ACC112 (cell line): ENCODE results near the gene DNAH8.

Source experiments
- H2AFZ ChIP-seq: fragments of 200-600 bp; sonication (generic); one replicate; pipeline ENCODE4 v1.6.0; 2017; ENCODE audit warnings: antibody characterized with exemption, low read length; ENCODE audit not compliant: unreplicated experiment
- H3K27ac ChIP-seq: fragments of 200-600 bp; sonication (generic); 2 replicates; pipeline ENCODE4 v1.5.1; 2014; ENCODE audit warnings: low read depth, mild to moderate bottlenecking, antibody characterized with exemption, low read length, moderate library complexity
- H3K27me3 ChIP-seq: fragments of 200-600 bp; sonication (generic); 2 replicates; pipeline ENCODE4 v1.6.1; 2014; ENCODE audit warnings: mild to moderate bottlenecking, antibody characterized with exemption, low read length, moderate library complexity, mixed read lengths; ENCODE audit not compliant: insufficient read depth
- H3K36me3 ChIP-seq: fragments of 200-600 bp; sonication (generic); 2 replicates; pipeline ENCODE4 v1.6.1; 2016; ENCODE audit warnings: mild to moderate bottlenecking, antibody characterized with exemption, low read length, moderate library complexity, mixed read lengths; ENCODE audit not compliant: insufficient read depth
- H3K4me1 ChIP-seq: fragments of 200-600 bp; sonication (generic); one replicate; pipeline ENCODE4 v1.6.1; 2016; ENCODE audit warnings: low read length, mixed read lengths; ENCODE audit not compliant: insufficient read depth, unreplicated experiment, control insufficient read depth
- H3K4me3 ChIP-seq: fragments of 200-600 bp; sonication (generic); 2 replicates; pipeline ENCODE4 v1.5.1; 2014; ENCODE audit warnings: mild to moderate bottlenecking, low read depth, low read length
- H3K79me2 ChIP-seq: fragments of 200-600 bp; sonication (generic); one replicate; pipeline ENCODE4 v1.6.0; 2016; ENCODE audit warnings: low read length; ENCODE audit not compliant: control insufficient read depth, unreplicated experiment, insufficient read depth

DNAH8 gene

DNA sequence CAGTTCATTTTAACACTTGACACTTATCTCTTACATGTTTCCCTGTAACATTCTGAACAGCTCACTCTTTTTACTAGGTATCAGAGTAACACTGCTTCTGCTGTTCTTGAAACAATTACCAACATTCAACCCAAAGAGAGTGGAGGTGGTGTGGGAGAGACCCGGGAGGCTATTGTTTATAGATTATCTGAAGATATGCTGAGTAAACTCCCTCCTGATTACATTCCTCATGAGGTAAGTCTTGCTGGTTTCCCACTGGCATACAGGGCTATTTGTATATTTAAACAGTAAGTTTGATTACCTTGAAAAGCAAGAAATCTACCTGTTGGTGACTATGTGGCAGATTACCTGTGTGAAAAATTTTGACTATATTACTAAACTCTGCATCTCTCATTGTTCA is 293.6 kb downstream of the DNAH8 start:
- H3K4me3 ChIP-seq, result no peak overlapping the region
- H3K4me1 ChIP-seq, result no peaks in the 10 kb centered on the region
- no peaks in the 10 kb centered on the region for H3K36me3 ChIP-seq
- peaks cover 67% of the 10 kb centered on the region for H3K27me3 ChIP-seq
- H2AFZ ChIP-seq, result no peak overlapping the region
- no peak overlapping the region for H3K27ac ChIP-seq
- no peaks in the 10 kb centered on the region for H3K79me2 ChIP-seq

DNA sequence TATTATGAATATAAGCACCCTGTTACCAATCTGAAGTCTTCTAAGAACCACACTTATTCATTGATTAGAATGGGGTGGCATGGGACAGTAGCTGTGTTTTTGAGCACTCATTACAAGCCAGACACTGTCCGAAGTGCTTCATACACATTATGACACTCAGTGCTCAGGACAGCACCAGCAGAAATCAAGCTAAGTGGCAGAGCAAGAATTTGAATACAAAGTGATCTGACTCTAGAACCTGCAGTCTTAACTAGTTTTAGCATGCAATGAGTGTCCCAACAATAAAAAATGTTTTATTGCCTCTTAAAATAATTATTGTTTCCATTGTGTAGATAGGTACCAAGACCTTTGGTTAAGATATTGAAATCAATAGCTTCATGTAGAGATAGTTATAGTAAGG is 294.4 kb downstream of the DNAH8 start:
- Histone ChIP-seq H2AFZ (no peak overlapping the region), H3K79me2 (no peaks in the 10 kb centered on the region), H3K27me3 (peaks cover 63% of the 10 kb centered on the region), H3K4me3 (no peak overlapping the region), H3K4me1 (no peaks in the 10 kb centered on the region), H3K36me3 (no peaks in the 10 kb centered on the region), H3K27ac (no peak overlapping the region)

DNA sequence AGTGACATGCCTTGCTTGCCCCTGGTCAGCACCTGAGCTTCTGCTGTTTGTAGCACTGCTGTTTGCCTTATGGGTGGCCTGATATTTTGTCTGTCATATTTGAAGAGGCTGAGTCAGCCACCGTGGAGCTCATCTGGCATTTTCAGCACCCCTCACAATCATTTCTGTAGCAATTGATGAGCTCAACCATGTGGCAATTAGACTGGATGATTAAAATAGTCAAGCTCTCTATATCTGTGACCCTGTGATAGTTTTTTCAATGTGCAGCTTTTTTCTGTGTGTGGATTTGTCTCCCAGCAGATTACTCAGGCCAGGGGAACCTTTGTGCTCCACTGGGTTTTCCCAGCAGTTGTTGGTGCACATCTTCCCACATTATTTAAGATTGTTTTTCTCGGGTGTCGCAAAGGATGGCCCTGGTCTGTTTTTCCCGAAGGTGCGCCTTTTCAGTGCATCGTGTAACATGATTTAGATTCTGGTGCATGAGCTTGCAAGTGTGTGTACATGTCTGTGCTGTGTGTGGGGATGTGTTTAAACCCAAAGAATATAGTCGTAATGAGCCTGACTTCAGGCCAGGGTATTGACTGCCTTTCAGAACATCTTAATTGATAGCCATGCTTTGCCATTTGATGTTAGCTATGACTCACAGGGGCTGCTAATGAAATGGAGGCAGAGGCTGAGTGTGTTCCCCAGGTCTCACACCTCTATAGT is 301.9 kb downstream of the DNAH8 start:
- Histone ChIP-seq H3K4me1 (no peaks in the 10 kb centered on the region), H3K36me3 (no peaks in the 10 kb centered on the region), H3K4me3 (no peak overlapping the region), H2AFZ (no peak overlapping the region), H3K27me3 (peaks cover 25% of the 10 kb centered on the region), H3K27ac (no peak overlapping the region), H3K79me2 (no peaks in the 10 kb centered on the region)

DNA sequence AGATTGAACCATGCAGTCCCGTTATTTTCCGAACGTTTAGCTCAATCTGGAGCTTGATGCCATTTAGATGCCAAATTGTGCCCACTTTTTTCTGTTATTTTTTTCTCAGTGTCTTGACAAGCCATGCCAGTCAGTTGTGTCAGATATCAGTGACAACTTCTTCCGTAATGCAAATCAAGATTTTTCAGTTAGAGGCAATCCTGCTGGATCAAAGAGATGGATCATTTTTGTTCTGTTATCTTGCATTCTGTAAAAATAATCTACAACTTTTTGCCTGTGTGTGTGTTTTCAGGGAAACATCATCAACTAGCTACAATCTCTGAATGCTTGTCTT is 302.4 kb downstream of the DNAH8 start:
- no peak overlapping the region for H2AFZ ChIP-seq
- no peaks in the 10 kb centered on the region for H3K79me2 ChIP-seq
- H3K4me3 ChIP-seq, result no peak overlapping the region
- H3K27ac ChIP-seq, result no peak overlapping the region
- no peaks in the 10 kb centered on the region for H3K4me1 ChIP-seq
- H3K36me3 ChIP-seq, result no peaks in the 10 kb centered on the region
- H3K27me3 ChIP-seq, result peaks cover 20% of the 10 kb centered on the region

DNA sequence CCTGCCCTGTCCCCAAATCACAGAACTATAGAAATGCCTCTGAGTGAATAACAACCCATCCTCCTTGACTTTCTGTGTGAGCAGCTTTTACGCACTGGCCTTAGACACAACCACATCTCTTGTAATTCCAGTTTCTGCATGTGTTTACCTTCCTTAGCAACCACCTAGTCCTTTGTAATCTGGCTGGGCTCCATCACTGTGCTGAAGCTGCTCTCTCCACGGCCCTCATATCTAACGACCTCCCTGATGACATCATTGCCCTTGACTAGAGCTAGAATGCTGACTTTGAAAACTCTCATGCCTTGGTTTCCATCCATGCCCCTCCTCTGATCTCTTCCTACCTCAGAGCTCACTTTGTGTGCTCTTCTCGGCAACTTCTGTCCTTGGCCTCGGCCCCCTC is 303.0 kb downstream of the DNAH8 start:
- H3K79me2 ChIP-seq, result no peaks in the 10 kb centered on the region
- H3K36me3 ChIP-seq, result no peaks in the 10 kb centered on the region
- no peak overlapping the region for H3K4me3 ChIP-seq
- no peak overlapping the region for H3K27ac ChIP-seq
- no peak overlapping the region for H2AFZ ChIP-seq
- peaks cover 16% of the 10 kb centered on the region for H3K27me3 ChIP-seq
- H3K4me1 ChIP-seq, result no peaks in the 10 kb centered on the region

DNA sequence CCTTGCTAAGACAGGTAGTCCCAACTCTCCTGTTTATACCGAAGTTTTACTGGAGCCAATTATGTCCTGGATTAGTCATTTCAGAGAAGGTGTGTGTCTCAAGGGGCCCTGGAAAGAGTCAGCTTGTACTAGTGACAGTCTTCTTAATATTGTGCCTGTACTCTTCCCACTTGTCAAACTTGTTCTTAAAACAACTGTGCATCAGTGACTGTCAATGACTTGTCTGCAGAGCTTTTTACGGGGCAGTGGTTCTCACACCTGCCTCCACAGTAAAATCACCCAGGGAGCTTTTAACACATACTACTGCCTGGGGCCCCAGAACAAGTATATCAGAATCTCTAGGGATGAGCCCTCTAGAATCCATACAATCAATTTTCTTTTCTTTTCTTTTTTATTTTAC is 305.0 kb downstream of the DNAH8 start:
- Histone ChIP-seq H3K27ac (no peak overlapping the region), H3K4me3 (no peak overlapping the region), H2AFZ (no peak overlapping the region), H3K36me3 (no peaks in the 10 kb centered on the region), H3K79me2 (no peaks in the 10 kb centered on the region), H3K4me1 (no peaks in the 10 kb centered on the region), H3K27me3 (peaks cover 32% of the 10 kb centered on the region)

DNA sequence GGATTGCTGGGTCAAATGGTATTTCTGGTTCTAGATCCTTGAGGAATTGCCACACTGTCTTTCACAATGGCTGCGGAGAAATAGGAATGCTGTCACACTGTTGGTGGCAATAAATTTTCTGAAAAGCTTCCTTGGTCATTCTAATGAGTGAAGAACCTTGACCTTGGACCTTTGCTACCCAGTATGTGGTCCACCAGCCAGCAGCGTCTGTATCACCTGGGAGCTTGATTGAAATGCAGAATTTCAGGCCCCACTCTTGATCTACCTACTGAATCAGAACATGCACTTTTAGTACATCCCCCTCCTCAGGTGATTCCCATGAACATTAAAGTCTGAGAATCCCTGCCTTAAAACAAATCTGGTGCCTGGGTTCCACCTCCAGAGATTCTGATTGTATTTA is 305.9 kb downstream of the DNAH8 start:
- H3K79me2 ChIP-seq, result no peaks in the 10 kb centered on the region
- H3K4me3 ChIP-seq, result no peak overlapping the region
- no peaks in the 10 kb centered on the region for H3K36me3 ChIP-seq
- H3K27ac ChIP-seq, result no peak overlapping the region
- H2AFZ ChIP-seq, result no peak overlapping the region
- peaks cover 32% of the 10 kb centered on the region for H3K27me3 ChIP-seq
- H3K4me1 ChIP-seq, result no peaks in the 10 kb centered on the region

DNA sequence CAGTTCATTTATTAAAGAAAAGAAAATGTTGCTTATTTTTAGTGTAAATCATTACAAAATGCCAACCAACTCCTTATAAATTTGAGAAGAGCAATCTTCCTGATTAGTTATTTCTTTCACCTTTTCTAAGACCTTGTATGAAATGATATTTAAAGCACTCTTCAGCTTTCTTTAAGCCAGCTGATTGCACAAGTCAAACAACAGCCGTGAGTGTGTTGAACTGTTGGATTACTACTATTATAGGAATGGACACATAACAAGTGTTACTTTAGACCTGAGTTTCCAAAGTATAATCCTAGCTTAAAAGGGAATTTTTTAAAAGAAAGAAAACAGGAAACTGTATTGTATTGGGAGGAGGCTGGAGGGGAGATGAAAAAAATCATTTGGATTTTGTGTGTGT is 306.7 kb downstream of the DNAH8 start:
- H3K27me3 ChIP-seq, result peaks cover 38% of the 10 kb centered on the region
- no peak overlapping the region for H2AFZ ChIP-seq
- H3K36me3 ChIP-seq, result no peaks in the 10 kb centered on the region
- H3K27ac ChIP-seq, result no peak overlapping the region
- no peak overlapping the region for H3K4me3 ChIP-seq
- no peaks in the 10 kb centered on the region for H3K4me1 ChIP-seq
- H3K79me2 ChIP-seq, result no peaks in the 10 kb centered on the region

DNA sequence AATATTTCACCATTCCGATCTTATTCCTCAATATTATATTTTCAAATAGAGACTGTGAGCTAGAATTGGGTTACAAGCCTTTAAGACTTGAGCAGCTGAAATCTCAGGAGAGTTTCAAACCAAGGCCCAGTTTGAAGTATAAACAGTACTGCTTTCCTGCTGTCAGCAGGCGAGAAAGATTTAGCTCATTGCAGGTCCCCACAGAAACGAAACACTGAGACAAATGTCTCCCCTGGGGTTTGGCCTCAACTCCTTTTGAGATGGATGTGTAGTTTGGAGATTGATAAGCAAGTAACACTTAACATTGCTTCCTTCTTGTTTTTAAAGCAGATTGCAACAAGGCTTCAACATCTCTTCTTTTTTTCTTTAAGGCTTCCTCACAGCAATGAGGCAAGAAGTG is 311.1 kb downstream of the DNAH8 start:
- no peaks in the 10 kb centered on the region for H3K4me1 ChIP-seq

DNA sequence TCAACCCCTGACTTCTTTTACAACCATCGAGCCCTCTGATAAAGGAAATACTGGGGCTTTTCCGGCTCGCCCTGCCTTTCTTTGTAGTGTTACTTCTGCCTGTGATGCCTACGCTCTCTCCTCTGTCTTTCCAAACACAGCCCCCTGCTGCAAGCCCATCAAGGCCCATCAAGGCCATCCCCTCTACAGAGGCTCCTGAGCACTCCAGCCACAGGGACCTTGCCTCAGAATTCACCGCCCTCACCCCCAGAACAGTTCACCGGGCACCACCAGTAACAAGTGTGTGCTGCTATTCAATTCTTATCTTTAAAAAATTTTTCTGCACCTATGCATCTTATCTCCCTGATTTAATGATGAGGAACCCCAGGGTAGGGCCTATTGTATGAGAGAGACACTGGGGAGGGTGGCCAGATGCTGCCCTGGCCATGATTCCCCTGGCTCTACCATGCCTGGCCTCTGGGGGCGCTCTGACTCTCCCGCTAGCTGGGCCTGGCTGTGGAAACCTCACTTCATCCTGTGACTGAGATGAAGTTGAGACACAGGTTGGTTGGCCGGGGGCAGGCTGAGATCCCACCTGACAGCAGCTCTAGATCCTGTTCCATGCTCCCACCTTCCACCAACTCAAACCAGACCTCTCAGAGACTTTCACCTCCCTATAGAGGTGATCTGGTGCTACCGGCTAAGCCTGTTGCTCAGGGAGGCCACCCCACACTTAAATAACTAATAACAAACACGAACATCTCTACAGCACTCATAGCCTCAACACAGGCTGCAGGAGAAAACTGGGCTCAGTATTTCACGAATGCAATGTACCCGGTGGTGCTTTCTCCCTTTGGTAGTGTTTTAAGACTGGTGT is 314.3 kb downstream of the DNAH8 start:
- Histone ChIP-seq H2AFZ (no peak overlapping the region), H3K79me2 (no peaks in the 10 kb centered on the region), H3K27me3 (peaks cover 73% of the 10 kb centered on the region), H3K36me3 (no peaks in the 10 kb centered on the region), H3K4me1 (no peaks in the 10 kb centered on the region), H3K4me3 (no peak overlapping the region), H3K27ac (no peak overlapping the region)

More for the DNA sequence above, 311.1 kb downstream of the DNAH8 start:
- no peak overlapping the region for H3K4me3 ChIP-seq
- no peaks in the 10 kb centered on the region for H3K36me3 ChIP-seq
- H2AFZ ChIP-seq, result no peak overlapping the region
- H3K27me3 ChIP-seq, result peaks cover 50% of the 10 kb centered on the region
- no peak overlapping the region for H3K27ac ChIP-seq
- H3K79me2 ChIP-seq, result no peaks in the 10 kb centered on the region

DNA sequence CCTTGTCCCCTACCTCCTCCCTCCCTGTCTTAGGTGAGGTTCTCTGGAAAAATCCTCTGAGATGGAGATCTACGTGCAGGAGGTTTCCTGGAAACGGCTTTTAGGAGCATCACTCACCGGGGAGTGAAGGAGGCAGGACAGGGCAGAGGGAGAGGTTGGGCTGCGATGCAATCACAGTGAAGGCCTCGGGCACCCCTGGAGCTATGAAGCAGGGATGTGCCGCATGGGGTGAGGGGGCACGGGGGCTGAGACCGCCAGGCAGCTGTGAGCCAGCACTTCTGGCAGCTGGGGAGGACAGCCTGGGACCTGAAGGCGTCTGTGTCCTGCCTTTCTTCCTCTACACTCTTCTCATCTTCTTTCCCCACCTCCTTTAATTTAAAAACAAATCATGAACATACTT is 320.6 kb downstream of the DNAH8 start:
- H3K4me3 ChIP-seq, result no peak overlapping the region
- no peak overlapping the region for H2AFZ ChIP-seq
- H3K27me3 ChIP-seq, result peaks cover 96% of the 10 kb centered on the region
- no peaks in the 10 kb centered on the region for H3K4me1 ChIP-seq
- H3K36me3 ChIP-seq, result no peaks in the 10 kb centered on the region
- H3K27ac ChIP-seq, result no peak overlapping the region
- no peaks in the 10 kb centered on the region for H3K79me2 ChIP-seq
